Upper lobe of left lung (tissue), 6 donors: ENCODE measurements around the gene C3orf22. TPM values are rescaled to one million over a fixed set of nuclear protein-coding genes. Genes with fewer than 3 reads are reported as not detected.

Experiments used
- ATAC-seq, 2 donors: fragments of 200-7000 bp; cut with Tn5 transposase; one replicate each; pipeline ENCODE4 v1.9.1; 2022; ENCODE audit warnings: mild to moderate bottlenecking in 2 of 2, moderate library complexity in 2 of 2; ENCODE audit not compliant: low FRiP score in 2 of 2
- DNase-seq, 2 donors: peaks; one replicate each; pipeline ENCODE4 v3.0.0-alpha.2; 2019 to 2020
- H3K27ac ChIP-seq, 4 donors: fragments of 200-600 bp; sonication (generic); one replicate each; pipeline ENCODE4 v1.5.1; 2016 to 2019
- H3K27me3 ChIP-seq, 4 donors: fragments of 200-600 bp; sonication (generic); one replicate each; pipeline ENCODE4 v1.5.1; 2017 to 2019
- H3K36me3 ChIP-seq, 4 donors: fragments of 200-600 bp; sonication (generic); one replicate each; pipeline ENCODE4 v1.5.1; 2016 to 2019
- H3K4me1 ChIP-seq, 4 donors: fragments of 200-600 bp; sonication (generic); one replicate each; pipeline ENCODE4 v1.5.1; 2018 to 2019
- H3K4me3 ChIP-seq, 4 donors: fragments of 200-600 bp; sonication (generic); one replicate each; pipeline ENCODE4 v1.5.1; 2017 to 2019; ENCODE audit warnings: mild to moderate bottlenecking in 2 of 4, moderate library complexity in 1 of 4
- H3K9me3 ChIP-seq, 4 donors: fragments of 200-600 bp; sonication (generic); one replicate each; pipeline ENCODE4 v1.5.1; 2018 to 2019
- CTCF ChIP-seq, 6 experiments: fragments of 450-650 bp in 4 of 6; fragments of 200-600 bp in 2 of 6; sonication (generic) in 2 of 6; IDR thresholded peaks; one replicate each; pipeline ENCODE4 v1.5.1; 2016 to 2019; ENCODE audit warnings: antibody characterized with exemption in 6 of 6
- EP300 ChIP-seq, 4 donors: sonication (generic); formaldehyde crosslinking; IDR thresholded peaks; one replicate each; pipeline ENCODE4 v1.5.1; 2017; ENCODE audit warnings: antibody characterized with exemption in 4 of 4, control low read depth in 2 of 4
- POLR2A ChIP-seq, 4 donors: fragments of 450-650 bp; IDR thresholded peaks; one replicate each; pipeline ENCODE4 v1.5.1; 2016 to 2017; ENCODE audit warnings: antibody characterized with exemption in 4 of 4, mild to moderate bottlenecking in 2 of 4
- POLR2AphosphoS5 ChIP-seq, 2 donors: sonication (generic); formaldehyde crosslinking; IDR thresholded peaks; one replicate each; pipeline ENCODE4 v1.5.1; 2017; ENCODE audit warnings: antibody characterized with exemption in 2 of 2
- WGBS, 2 donors: methylation state at CpG; one replicate each; pipeline ENCODE4 v1.1.5; 2017 to 2018; 5-methylcytosine and 5-hydroxymethylcytosine counted together
- total RNA-seq, 6 donors: library from RNA; depleted of rRNA in 4 of 6; stranded (reverse); fragments of >200 nt in 4 of 6; gene quantifications; one replicate each; pipeline versions ENCODE4 v1.1.0 to v1.2.1, GENCODE V29; 2016 to 2021
- donor health status: DM: no; HTN: no; CAD: no; lungs with moderate emphysema.
- donor health status: DM: no; HTN: yes; CAD: no; lungs with severe emphysema.

Gene C3orf22
- total RNA-seq, 6 donors from 2014 or later = not detected

- H3K4me1 ChIP-seq = peaks cover 0 to 3% (median 0%) of the 10 kb centered on the region in 4 donors
- DNase-seq (no peak), ATAC-seq (no peak)
- no peak overlapping the region for H3K4me3 ChIP-seq
- TF ChIP-seq CTCF (IDR thresholded peaks at IDR 0.05) = no peak
- TF ChIP-seq EP300 (IDR thresholded peaks at IDR 0.05) = no peak
- TF ChIP-seq POLR2A (IDR thresholded peaks at IDR 0.05) = no peak
- no peak for TF ChIP-seq POLR2AphosphoS5 (IDR thresholded peaks at IDR 0.05)
- no peak overlapping the region for H3K27ac ChIP-seq
- H3K27me3 ChIP-seq = no peaks in the 10 kb centered on the region
- no peaks in the 10 kb centered on the region for H3K36me3 ChIP-seq
- no peaks in the 10 kb centered on the region for H3K9me3 ChIP-seq
- 87 to 89% methylated on average over 9 to 11 of the region's 11 CpGs for WGBS, 2 donors
Measured at GRCh38 chr3:126514161-126514560, 44.6 kb downstream of the C3orf22 start.

GRCh38 chr3:126512916-126513650, 45.6 kb downstream of the C3orf22 start:
- TF ChIP-seq EP300 (IDR thresholded peaks at IDR 0.05) (no peak), POLR2A (IDR thresholded peaks at IDR 0.05) (no peak), POLR2AphosphoS5 (IDR thresholded peaks at IDR 0.05) (no peak), CTCF (IDR thresholded peaks at IDR 0.05) (no peak)
- Histone ChIP-seq H3K4me3 (no peak overlapping the region), H3K36me3 (no peaks in the 10 kb centered on the region), H3K27ac (no peak overlapping the region), H3K4me1 (peaks cover 0 to 3% (median 0%) of the 10 kb centered on the region in 4 donors), H3K9me3 (no peaks in the 10 kb centered on the region), H3K27me3 (no peaks in the 10 kb centered on the region)
- 79 to 94% methylated on average over 9 to 12 of the region's 12 CpGs for WGBS, 2 donors
- DNase-seq (no peak), ATAC-seq (no peak)

GRCh38 chr3:126512026-126512425, 46.7 kb downstream of the C3orf22 start:
- ATAC-seq = no peak
- 69 to 70% methylated on average over 5 to 7 of the region's 7 CpGs for WGBS, 2 donors
- peaks cover 0 to 3% (median 0%) of the 10 kb centered on the region in 4 donors for H3K4me1 ChIP-seq
- H3K4me3 ChIP-seq = no peak overlapping the region
- H3K9me3 ChIP-seq = no peaks in the 10 kb centered on the region
- no peak for DNase-seq
- H3K27me3 ChIP-seq = no peaks in the 10 kb centered on the region
- TF ChIP-seq CTCF (IDR thresholded peaks at IDR 0.05) (no peak), POLR2AphosphoS5 (IDR thresholded peaks at IDR 0.05) (no peak), EP300 (IDR thresholded peaks at IDR 0.05) (no peak), POLR2A (IDR thresholded peaks at IDR 0.05) (no peak)
- H3K27ac ChIP-seq = no peak overlapping the region
- H3K36me3 ChIP-seq = no peaks in the 10 kb centered on the region

- 72 to 78% methylated on average over 7 of the region's 7 CpGs for WGBS, 2 donors
Measured at GRCh38 chr3:126511291-126511690, 47.4 kb downstream of the C3orf22 start.

More at GRCh38 chr3:126511291-126511690, 47.4 kb downstream of the C3orf22 start:
- no peak for DNase-seq
- TF ChIP-seq POLR2A (IDR thresholded peaks at IDR 0.05) (no peak), EP300 (IDR thresholded peaks at IDR 0.05) (no peak), POLR2AphosphoS5 (IDR thresholded peaks at IDR 0.05) (no peak), CTCF (IDR thresholded peaks at IDR 0.05) (no peak)
- Histone ChIP-seq H3K4me3 (no peak overlapping the region), H3K9me3 (no peaks in the 10 kb centered on the region), H3K4me1 (peaks cover 0 to 3% (median 0%) of the 10 kb centered on the region in 4 donors), H3K27me3 (no peaks in the 10 kb centered on the region), H3K27ac (no peak overlapping the region), H3K36me3 (no peaks in the 10 kb centered on the region)
- ATAC-seq = no peak
